NCI-H2227 treated with DMSO at 0.1 percent for 48 hours (cell line): Measurements from ENCODE around the gene SYS1.
"Not testable (repeated sequence)": the region's sequence is repeated elsewhere in the genome, so short reads cannot be mapped to it uniquely, and the experiment has no call there.

Experiments used
- DNase-seq: peaks from one replicate; lab custom pipeline; 2025; lab: John Stamatoyannopoulos, UW

The SYS1 gene

GRCh38 chr20:45340236-45340847 lies 22.6 kb upstream of the SYS1 start:
- no peak for DNase-seq

GRCh38 chr20:45340951-45341350 lies 22.0 kb upstream of the SYS1 start:
- no peak for DNase-seq

- no peak for DNase-seq
Measured at GRCh38 chr20:45341579-45341938, 21.4 kb upstream of the SYS1 start.

DNA sequence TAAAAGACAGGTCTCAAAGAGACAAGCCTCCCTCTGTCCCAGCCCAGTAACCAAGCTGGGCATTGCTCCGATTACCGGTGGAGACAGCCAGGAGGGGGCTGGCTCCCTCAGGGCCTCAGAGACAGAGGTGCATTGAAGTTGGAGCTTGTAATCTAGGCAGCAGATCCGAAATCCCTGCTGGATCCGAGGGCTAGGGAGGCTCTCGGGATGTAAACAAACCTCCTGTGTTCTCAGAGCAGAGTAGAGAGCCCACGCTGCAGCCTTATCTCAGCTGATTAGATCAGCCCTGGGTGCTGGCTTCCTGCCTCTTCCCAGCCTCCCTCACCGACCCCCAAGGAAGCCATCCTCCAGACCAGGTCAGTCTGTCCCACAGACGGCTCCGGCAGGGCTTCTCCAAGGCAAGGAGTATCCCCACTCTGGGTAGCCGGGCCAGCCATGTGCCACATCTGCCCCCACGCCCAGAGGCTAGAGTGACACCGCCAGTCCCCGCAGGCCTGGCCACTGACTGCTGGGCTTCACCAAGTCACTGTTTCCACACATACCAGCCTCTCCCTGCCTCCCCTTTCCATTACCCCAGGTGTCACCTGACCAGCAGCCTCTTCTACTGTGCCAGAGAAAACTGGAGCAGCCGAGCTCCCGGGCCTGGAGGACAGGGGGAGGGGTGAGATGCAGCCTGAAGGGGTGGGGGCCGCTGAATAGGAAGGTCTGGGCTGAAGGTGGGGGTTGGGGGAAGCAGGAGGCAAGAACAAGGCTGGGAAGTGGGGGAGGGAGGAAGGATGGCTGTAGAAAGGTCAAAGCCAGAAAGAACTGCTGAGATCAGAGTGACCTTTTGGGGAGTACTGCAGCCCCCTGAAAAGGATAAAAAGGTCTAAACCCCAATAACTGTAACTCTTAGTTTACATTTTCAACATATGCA lies 20.8 kb upstream of the SYS1 start:
- no peak for DNase-seq

DNA sequence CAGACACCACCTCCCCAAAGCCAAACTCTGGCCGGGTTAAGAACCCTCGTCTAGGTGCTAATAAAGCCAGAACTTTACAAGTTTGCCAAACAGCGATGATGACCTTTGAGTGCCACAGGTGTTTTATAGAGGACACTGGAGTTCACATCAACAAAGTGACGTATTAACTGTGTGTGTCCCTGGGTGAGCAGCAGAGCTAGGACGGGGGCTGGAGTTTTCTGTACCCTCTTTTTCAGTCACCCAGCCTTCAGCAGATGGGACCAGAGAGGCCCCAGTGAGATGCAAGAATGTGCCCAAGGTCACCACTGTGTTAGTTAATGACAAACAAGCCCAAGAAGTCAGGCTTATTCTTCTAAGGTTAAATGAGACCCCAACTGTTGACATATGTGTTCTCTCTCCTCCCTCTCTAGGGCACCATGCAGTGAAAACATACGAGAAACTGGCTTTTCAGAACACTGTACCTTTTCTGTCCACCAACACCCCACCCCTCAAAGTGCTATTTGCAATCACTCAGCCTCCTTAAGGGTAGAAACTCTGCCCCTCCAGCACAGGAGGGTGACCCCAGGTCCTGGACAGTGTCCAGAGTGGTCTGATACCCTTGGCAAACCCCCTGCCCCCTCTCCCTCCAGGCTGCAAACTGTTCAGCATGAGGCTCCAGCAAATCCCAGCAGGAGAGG lies 20.0 kb upstream of the SYS1 start:
- DNase-seq: no peak

DNA sequence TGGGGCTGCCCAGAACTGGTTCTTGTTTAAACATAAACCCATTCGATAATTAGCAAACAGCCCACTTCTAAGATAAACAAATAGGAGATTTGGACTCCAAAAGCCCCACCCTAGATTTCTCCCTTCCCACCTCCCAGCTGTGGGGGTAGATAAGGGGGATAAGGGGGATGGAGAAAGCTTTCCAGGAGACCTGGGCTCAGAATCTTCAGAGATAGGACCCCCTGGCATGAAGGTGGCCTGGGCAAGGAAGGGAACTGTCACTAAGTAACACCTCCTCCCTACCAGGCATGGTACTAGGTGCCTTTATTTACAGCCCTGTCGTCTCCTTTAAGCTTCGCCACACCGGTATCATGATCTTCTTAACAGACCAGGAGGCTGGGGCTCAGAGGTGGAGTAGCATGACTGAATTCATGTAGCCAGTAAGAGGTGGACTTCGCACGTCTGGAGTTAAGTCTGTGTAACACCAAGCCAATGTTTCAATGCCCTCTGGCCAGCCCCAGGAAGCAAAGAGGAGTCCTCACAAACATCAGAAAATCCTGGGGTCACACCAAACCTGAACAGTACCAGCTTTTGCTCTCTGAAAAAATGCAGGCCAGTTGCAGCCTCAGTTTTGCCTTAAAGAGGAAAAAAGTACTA lies 19.3 kb upstream of the SYS1 start:
- DNase-seq: no peak

DNA sequence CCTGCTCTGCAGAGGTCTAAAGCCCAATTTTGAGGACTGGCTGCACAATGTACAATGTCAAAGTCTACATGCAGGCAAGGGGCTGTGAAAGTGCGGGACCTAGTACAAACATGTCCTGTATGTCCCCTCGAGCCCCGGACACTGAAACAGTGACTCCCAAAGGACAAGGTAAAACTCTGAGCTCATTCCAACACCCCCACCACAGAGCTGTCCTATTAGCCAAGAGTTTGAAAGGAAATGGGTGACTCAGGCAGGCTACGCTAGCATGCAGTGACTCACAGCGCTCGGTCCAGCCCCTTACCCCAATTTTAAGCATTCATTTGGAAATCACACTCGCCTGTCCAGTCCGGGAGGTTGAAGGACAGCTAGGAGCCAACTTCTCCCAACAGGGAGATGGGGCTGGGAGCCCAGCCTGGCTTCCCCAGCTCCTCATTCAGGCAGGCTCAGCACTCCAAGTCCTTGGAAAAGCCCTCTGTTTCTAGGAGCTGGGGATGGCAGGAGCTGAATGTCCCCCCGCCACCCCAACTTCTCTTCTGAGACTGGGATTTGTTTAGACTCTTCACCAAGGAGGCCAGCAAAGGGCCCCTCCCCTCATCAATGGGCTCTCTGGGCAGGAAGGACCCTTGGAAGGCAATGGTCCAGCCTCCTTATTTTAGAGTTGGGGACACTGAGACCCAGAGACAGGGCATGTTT lies 18.6 kb upstream of the SYS1 start:
- DNase-seq: no peak

DNA sequence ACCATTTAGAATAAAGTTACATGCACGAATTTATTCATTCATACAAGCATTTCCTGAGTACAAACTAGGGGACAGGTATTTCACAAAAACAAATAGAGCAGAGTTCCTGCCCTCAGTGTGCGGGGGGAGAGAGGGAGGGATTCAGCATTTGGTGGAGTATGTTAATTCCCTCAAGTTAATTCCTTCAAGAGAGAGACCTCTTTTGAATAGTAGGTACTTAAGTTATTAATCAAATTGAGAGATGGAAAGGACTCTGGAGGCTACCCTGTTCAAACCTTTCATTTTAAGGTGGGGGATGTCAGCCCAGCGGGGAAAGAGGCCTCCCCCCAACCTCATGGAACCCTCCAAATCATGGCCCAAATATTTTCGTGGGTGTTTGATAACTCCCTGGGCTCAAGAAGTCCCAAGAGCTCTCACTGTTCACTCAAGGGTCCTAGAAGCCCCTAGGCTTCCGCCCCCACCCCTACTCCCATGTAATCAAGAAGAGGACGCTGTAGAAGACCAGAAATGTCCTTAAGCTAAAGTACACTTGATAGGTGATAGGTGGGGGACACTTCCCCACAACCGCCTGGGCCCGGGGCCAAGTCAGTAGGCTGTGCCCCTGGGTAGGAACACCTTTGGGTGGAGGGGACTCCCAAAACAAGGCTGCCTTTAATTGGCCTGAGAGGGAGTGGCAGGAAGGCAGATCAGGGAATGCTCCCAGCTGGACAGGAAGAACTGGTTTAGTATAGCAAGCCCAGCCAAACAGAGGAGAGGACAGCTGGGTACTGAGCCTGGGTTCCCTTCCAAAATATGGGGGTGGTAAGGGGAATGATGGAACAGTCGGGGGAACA lies 17.6 kb upstream of the SYS1 start:
- no peak for DNase-seq

DNA sequence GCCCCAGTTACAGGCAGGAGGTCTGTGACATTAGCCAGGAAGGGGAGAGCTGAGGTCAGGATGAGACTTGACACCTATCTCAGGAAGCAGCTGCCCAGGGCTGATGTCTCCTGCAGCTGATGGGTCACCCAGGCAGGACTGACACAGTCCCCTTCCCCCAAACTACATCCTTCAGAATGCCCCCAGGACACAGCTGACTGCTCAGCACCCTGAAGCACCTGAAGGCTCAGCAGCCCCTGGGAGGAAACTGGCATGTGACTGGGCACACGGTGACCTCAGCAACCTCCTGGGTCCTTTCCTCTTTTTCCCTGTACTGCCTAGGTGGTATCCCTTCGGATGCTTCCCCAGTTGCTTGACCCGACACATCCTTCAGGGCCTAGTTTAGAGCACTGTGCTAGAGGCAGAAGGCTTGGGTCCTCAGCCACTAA lies 16.7 kb upstream of the SYS1 start:
- DNase-seq: no peak

- no peak for DNase-seq
Measured at GRCh38 chr20:45346851-45347250, 16.1 kb upstream of the SYS1 start.

GRCh38 chr20:45347297-45347935 lies 15.5 kb upstream of the SYS1 start:
- DNase-seq: no peak

- no peak for DNase-seq
Measured at GRCh38 chr20:45347936-45348778, 14.8 kb upstream of the SYS1 start, which contains the start of gene SDC4. SDC4 (minus strand) TSS chr20:45348424; CDS start chr20:45348384, 40 bp downstream.

DNA sequence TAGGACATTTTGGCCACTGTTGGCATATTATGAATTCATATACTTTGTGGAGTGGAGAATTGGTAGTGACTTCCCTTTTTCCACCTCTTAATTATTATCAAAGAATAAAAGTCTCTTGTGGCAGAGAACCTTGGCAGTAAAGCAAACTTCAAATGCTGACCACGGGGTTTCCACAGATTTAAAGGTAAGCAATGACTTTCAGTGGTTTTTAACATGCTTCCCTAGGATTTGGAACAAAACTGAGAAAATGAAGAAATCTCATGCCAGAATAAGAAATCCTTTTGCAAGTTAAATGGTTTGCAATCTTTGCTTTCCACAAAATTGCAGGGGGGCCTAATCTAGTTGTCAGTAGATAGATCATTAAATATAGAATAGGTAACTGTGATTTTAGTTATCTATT lies 12.7 kb upstream of the SYS1 start:
- DNase-seq: no peak

GRCh38 chr20:45350795-45351194 lies 12.2 kb upstream of the SYS1 start:
- DNase-seq: not testable (repeated sequence)

DNA sequence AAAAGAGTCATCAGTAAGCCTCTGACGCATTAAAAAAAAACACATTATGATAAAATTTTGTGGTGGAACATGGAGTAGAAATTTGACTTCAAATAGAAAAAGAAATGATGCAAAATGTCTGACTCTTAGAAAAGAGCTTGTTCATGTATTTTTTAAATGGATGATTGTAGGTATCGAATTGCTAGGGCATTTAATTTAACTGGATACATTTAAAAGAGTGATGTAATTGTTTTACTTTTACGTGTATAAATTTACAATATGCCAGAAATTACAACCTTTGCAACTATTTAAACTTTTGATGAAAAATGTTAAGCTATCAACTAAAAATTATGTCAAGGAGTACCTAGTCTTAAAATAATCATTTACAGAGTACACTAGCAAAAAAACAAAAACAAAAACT lies 10.2 kb upstream of the SYS1 start:
- no peak for DNase-seq

GRCh38 chr20:45353746-45354145 lies 9.2 kb upstream of the SYS1 start:
- DNase-seq: no peak

GRCh38 chr20:45354423-45355208 lies 8.3 kb upstream of the SYS1 start:
- no peak for DNase-seq

DNA sequence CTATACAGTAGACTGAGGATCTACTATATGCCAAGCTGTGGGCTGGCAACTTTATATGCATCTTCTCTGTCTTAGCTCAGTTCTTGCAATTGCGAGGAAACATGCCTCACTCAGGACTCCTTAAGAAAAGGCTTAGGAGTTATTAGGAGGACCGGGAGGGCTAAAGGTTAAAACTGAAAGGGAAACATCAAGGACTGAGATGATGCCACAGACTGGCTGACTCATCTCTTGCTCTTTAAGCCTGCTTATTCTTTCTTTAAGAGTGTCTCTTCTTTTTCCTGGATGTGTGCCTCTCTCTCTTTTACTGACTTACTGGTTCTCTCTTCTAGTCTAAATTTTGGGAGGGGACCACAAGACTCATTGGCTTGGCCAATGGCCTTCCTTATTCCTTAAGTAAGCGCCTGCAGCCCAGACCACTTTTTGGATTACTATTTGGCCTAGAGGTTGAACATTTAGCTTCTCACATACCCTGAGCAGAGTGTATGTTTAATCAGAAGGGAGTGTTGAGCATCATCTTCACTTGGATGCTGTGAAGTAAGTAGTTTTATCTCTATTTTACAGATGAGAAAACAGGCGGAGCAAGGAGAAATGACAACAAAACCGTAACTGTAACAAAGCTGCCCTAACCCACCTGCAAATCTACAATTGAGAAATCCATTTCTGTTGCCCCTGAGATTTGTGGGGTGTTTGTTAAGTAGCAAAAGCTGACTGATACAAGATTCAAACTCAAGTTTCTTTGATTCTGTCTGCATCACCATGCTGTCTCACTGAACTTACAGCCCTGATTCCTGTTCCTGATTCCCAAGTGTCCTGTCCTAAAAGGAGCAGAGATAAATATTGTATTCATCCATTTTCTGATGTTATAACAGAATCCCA lies 7.5 kb upstream of the SYS1 start:
- DNase-seq: no peak
